PFSK-1 (cell line): Measurements from ENCODE around the gene ITSN2.

Experiments used
- FOXP2 ChIP-seq: optimal IDR thresholded peaks from 2 replicates; pipeline ENCODE3; 2011; ENCODE audit warnings: borderline replicate concordance, control low read depth, inconsistent platforms; ENCODE audit not compliant: insufficient read depth; ENCODE audit errors: extremely low read length, extremely low read depth
- POLR2AphosphoS5 ChIP-seq: IDR thresholded peaks from 2 replicates; pipeline ENCODE4 v1.6.1; 2012; ENCODE audit warnings: low read depth, mild to moderate bottlenecking, control low read depth, low read length, moderate library complexity
- SIN3A ChIP-seq: IDR thresholded peaks from 2 replicates; pipeline ENCODE4 v1.6.1; 2012; ENCODE audit warnings: mild to moderate bottlenecking, low read length, moderate library complexity, borderline replicate concordance; ENCODE audit not compliant: insufficient read depth
- TAF1 ChIP-seq: IDR thresholded peaks from 2 replicates; pipeline ENCODE4 v1.6.1; 2012; ENCODE audit warnings: low read length, control low read depth, borderline replicate concordance; ENCODE audit not compliant: insufficient read depth
- TF ChIP-seq, protein P1 (sequence below), 2 experiments: IDR thresholded peaks; 2 replicates each; pipeline versions ENCODE4 v1.6.1 to v1.8.0; 2011 to 2012; ENCODE audit warnings: low read depth in 2 of 2, low read length in 2 of 2, control low read depth in 1 of 2, inconsistent platforms in 1 of 2, mild to moderate bottlenecking in 1 of 2, moderate library complexity in 1 of 2; ENCODE audit not compliant: insufficient read depth in 1 of 2

ITSN2 gene

DNA sequence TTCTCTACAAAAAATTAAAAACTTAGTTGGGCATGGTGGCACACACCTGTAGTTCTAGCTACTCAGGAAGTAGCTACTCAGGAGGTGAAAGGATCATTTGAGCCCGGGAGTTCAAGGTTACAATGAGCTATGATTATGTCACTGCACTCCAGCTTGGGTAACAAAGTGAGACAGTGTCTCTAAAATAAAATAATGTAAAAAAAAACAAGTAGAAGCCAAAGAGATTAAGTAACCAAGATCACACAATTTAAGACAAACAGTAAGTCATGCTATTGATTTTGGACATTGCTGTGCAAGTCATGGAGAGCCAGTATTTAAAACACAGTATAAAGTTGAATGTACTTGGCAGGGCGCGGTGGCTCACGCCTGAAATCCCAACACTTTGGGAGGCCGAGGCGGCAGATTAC lies 20.5 kb downstream of the ITSN2 start:
- TF ChIP-seq, protein P1, sequence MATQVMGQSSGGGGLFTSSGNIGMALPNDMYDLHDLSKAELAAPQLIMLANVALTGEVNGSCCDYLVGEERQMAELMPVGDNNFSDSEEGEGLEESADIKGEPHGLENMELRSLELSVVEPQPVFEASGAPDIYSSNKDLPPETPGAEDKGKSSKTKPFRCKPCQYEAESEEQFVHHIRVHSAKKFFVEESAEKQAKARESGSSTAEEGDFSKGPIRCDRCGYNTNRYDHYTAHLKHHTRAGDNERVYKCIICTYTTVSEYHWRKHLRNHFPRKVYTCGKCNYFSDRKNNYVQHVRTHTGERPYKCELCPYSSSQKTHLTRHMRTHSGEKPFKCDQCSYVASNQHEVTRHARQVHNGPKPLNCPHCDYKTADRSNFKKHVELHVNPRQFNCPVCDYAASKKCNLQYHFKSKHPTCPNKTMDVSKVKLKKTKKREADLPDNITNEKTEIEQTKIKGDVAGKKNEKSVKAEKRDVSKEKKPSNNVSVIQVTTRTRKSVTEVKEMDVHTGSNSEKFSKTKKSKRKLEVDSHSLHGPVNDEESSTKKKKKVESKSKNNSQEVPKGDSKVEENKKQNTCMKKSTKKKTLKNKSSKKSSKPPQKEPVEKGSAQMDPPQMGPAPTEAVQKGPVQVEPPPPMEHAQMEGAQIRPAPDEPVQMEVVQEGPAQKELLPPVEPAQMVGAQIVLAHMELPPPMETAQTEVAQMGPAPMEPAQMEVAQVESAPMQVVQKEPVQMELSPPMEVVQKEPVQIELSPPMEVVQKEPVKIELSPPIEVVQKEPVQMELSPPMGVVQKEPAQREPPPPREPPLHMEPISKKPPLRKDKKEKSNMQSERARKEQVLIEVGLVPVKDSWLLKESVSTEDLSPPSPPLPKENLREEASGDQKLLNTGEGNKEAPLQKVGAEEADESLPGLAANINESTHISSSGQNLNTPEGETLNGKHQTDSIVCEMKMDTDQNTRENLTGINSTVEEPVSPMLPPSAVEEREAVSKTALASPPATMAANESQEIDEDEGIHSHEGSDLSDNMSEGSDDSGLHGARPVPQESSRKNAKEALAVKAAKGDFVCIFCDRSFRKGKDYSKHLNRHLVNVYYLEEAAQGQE (IDR thresholded peaks at IDR 0.05; ENCODE audit: insufficient read depth in 1 of 2, low read depth in 2 of 2, low read length in 2 of 2) = no peak
- TF ChIP-seq SIN3A = no peak
- no peak for TF ChIP-seq FOXP2
- no peak for TF ChIP-seq TAF1
- TF ChIP-seq POLR2AphosphoS5 = no peak

DNA sequence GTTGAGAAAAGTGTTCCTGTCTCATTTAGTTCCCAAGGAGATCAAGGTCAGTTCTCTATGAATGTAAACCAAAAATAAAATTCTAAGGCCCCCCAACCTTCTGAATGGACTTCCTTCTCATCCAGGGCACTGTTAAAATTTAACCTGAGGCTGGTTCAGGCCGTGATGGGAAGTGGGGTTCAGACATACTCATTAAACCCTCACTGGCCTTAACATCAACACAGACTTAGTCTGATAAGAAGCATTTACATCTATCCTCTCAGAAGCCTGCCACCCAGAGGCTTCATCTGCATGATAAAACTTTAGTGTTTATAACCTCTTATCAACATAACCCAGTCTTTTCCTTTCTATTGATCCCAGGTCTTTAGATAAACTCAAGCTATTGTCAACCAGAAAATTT lies 22.4 kb downstream of the ITSN2 start:
- TF ChIP-seq, protein P1 (IDR thresholded peaks at IDR 0.05; ENCODE audit: insufficient read depth in 1 of 2, low read depth in 2 of 2, low read length in 2 of 2) = no peak
- no peak for TF ChIP-seq TAF1
- no peak for TF ChIP-seq POLR2AphosphoS5
- no peak for TF ChIP-seq FOXP2
- TF ChIP-seq SIN3A = no peak

DNA sequence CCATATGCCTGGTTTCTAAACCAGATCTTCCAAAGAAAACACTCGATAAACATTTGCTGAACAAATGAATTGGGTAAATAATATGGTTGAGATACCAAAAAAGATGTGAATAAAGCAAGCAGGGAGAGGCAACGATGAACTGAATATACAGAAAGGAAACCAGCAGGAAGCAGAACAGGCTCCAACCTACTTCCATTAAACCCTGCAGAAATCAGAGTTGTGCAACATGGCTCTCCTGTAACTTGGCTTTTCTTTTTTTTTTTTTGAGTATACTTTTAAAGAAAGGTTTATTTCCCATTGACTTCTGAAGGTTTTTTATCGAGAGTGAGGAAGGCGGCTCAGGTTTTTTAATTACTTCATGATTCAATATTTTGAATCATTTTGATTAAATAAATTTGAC lies 23.5 kb downstream of the ITSN2 start:
- TF ChIP-seq TAF1 = no peak
- no peak for TF ChIP-seq POLR2AphosphoS5
- TF ChIP-seq SIN3A = no peak
- no peak for TF ChIP-seq FOXP2

DNA sequence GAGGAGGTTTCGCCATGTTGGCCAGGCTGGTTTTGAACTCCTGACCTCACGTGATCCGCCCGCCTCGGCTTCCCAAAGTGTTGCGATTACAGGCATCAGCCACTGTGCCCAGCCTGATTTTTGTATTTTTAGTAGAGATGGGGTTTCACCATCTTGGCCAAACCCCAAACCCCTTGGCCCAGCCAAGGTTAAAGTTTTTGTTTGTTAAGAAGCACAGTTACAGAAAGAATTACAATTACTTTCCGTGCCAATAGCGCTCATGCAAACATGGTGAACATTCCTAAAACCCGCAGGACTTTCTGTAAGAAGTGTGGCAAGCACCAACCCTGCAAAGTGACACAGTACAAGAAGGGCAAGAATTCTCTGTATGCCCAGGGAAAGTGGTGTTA lies 26.1 kb downstream of the ITSN2 start:
- TF ChIP-seq FOXP2 (no peak), POLR2AphosphoS5 (no peak), SIN3A (no peak), TAF1 (no peak)
- TF ChIP-seq, protein P1 (IDR thresholded peaks at IDR 0.05; ENCODE audit: insufficient read depth in 1 of 2, low read depth in 2 of 2, low read length in 2 of 2) = no peak

DNA sequence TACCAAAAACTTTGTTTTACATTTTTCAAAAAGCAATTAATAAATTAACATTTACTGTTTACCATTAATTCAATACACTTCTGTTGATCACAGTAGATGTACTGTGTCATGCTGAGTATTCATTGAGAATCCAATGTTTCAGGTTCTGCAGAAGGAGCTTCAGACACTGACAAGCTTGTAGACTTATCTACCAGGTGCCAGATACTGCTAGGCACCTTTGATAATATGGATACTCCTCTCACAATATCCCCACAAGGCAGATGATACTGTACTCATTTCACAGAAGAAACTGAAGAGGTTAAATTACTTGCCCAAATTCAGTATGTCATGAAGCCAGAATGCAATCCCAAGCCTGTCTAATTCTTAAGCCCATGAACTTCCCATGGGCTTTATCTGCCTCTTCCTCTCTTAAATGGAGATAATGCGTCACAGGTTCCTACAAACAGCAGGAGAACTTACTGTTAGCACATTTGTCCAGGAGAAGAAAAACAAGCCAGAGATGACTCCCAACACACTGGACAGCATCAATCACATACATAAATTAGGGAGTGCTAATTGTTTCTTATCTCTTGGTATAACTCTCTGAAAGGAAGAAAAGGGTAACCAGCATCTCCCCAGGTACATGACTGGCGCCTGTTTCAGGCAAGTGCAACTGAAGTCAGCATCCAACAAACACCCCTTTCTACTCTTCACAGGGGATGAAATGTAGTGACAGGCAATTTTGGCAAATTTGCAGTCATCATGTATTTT lies 27.4 kb downstream of the ITSN2 start:
- TF ChIP-seq, protein P1 (IDR thresholded peaks at IDR 0.05; ENCODE audit: insufficient read depth in 1 of 2, low read depth in 2 of 2, low read length in 2 of 2) = no peak
- no peak for TF ChIP-seq FOXP2
- TF ChIP-seq SIN3A = no peak
